Glomerular visceral epithelial cell (primary cell): ENCODE results near the gene OR6B2.
A peak's percentile ranks its signal among the peaks of the same experiment; 100 is the strongest.

Experiments used
- DNase-seq: peaks from one replicate; pipeline ENCODE4 v3.0.0-alpha.2; 2016; ENCODE audit errors: extremely low spot score

OR6B2 gene

DNA sequence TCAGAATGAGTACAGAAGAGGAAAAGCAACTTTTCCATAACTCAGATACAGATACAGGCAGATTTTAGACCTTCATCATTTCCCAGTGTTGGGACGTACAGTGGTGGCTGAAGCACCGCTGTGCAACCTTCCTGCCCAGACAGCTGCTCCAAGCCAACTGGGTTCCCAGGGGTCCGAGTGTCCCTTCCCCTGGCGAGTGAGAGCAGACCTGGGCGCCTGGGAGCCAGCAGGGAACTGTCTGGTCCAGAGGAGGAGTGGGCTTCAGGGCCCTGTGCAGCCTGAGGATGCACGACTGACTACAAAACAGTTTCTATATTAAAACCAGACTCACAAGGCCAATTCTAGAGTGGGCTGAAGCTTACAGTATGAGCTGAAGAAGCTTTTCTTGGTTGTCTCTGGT, 11.1 kb upstream of the OR6B2 start:
- DNase-seq: no peak

DNA sequence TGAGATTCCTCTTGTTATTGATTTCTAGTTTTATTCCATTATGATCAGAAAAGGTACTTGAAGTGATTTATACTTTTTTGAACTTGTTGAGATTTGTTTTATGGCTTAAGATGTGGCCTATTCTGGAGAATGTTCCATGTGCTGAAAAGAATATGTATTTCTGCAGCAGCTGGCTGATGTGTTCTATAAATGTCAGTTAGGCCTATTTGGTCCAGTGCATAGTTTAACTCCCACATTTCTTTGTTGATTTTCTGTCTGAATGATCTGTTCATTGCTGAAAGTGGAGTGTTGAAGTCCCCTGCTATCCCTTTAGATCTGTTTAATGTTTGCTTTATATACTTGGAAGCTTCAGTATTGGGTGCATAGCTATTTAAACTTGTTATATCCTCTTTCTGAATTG, 7.1 kb upstream of the OR6B2 start:
- no peak for DNase-seq

DNA sequence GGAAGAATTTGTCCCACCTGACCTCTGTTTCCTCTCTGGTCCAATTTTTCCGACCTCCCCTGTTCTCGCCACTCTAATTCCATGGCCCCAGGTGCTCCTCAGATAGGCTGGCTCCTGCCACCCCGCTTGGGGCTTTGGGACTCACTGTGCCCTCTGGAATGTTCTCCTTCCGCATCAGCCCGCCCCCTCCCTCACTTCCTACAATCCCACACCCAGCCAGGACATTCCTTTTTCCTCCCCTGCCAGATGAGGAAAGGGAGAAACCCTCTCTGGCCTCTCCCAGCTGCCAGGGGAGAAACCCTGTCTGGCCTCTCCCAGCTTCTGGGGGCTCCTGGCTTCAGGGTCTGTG, 3.1 kb upstream of the OR6B2 start:
- no peak for DNase-seq

DNA sequence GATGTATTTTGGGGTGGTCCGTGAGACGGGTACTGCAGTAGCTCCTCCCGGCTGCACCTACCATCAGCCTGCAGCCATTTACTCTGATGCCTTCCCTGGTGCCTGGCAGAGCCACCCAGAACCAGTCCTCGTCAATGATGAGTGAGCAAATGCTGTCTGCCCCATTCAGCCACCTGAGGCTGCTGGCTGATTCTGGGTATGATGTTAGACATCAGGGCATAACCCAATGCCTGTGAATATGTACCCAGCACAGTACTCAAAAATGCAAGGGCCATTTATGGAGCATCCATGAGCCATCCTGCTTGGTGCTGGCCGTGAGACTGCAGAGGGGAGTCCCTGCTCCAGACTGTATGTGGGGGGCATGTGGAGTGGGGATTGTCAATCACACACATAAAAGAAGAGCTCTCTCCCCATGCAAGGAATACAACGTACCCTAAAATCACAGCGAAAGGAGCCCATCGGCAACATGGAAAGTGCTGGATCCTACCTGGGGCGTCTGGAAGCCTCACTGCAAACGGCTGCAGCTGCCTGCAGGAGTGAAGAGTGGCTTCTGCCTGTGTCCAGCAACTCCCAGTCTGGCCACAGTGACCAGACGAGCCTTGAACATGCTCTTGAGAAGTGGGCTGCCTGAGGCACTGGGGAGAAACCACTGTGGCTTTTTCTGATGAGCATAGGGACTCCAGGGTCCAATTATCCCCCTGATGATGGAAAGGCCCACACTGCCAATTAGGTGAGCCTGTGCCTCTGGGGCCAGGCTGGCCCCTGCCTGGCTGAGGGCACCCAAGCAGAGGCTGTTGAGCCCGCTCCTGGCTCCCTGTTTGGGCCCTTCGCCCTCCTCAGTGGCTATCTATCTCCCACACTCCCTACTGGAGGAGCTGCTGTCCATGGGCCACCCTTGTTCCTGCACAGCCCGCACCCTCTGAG, 2.4 kb upstream of the OR6B2 start:
- DNase-seq: no peak

DNA sequence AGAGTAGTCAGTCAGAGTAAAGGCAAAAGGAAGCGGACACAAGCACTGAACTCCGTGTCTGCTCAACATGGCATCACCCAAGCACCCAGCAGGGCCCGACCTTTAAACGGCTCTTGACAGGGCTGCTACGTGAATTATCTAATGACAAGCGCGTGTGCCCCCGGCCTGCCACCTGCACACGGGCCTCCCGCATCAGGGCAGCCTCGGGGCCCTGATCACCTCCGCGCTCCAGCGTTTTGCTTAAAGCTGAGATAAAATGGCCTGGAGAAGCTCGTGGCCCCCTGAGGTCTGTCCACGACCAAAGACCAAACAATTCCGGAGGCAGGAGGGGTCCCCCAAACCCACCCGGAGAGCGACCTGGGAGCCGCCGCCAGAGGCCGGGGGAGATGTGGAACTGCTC, 5.5 kb downstream of the OR6B2 start:
- peak; percentile 14 for DNase-seq

DNA sequence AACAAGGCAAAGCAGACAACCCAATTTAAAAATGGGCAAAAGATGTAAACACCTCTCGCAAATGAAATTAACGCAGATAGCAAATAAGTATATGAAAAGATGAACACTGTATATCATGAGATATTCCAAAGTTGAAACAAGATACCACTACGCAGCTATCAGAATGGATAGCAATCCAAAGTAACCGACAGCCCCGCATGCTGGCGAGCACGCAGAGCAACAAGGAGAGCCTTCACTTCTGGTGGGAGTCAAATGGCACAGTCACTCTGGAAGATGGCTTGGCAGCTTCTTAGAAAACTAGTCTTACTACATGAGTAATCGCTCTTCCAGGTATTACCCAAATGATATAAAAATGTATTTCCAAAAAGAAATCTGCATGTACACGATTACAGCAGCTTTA, 6.4 kb downstream of the OR6B2 start:
- DNase-seq: no peak

DNA sequence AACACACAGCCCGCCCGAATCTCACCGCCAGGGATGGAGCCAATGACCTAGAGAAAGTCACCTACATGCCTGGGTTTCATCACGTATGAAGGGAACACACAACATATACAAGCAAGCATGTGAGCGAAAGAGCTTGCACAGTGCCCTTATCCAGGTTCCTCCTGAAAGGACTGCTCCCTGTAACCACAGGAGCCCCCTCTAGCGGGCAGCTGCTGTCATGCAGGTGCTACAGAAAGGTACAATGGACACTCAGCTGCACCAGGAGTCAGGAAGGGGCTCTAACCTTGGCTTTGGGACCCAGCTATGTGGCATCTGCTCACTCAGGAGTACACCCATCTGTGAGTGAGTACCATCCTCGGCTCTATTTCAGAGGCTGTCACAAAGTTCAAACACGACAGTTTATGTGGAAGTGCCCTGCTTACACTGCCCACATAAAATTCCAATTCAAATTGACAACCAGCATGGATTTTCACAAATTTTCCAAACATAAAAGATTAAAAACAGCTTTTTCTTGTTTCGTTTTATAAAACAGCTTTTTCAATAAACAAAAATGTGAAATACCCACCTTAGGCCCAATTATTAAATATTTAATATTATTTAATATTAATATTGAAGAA, 8.6 kb downstream of the OR6B2 start:
- peak; percentile 70 for DNase-seq

DNA sequence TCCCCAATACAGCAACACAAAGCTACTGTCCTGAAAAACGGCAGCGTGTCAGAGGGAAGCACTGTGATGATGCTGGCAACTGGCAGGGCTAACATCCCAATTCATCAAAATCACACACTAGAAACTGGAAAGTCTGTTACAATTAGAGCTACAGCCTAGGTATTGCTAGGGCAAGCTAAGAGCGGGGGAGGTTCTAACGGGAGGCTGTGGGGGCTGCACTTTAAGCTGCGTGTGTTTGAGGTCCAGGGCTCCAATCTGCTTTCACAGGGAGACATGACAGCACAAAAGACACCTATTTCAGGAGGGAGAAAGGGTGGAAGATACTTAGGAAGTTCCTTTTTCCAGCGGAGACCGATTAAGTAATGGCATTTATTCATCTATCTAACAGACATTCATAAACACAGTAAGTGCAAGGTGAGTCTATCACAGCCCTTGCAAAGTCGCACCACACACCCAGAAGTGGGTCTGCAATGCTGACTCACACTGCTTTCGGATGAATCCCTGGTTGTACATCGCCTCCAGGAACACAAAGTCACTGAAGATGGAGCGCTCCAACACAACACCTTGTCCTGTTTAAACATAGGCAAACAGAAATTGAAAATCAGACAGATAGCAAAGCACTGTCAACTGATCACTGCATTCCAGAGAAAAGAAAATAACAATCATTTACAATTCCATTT, 12.0 kb downstream of the OR6B2 start:
- DNase-seq: no peak

DNA sequence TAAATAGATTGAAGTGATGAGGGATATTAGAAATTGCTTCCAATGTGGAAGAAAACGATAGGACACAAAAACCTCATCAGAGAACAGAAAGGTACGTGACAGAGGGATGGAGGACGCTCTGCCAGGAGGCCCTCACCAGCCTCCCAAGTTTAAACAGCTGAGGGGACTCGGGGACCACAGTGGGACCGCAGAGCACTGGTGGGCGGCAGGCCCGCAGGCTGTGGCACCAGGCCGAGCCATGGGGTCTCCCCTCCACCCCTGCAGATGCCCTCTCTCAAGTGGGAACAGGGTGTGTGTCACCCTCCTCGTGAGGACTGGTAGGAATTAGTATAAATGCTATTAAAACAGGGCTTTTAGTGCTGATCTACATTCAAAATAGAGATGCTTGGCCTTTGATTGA, 15.9 kb downstream of the OR6B2 start:
- no peak for DNase-seq

DNA sequence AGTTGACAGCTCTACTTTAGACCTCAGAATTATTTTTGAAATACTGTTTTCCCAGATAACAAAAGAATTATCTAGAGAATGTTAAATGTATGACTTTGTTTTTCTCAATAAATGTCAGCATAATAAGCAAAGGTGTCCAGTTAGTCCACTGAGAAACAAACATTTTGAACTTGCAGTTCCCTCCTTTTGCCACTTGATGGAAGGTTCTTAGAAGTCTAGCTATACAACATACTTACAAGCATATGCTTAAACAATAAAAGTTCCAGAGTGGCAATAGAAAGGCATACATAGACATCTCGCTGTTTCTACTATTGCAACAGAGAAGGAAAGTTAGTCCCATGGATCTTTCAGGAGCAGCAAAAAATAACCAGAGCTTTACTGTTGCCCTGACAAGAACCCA, 16.9 kb downstream of the OR6B2 start:
- peak; percentile 14 for DNase-seq

DNA sequence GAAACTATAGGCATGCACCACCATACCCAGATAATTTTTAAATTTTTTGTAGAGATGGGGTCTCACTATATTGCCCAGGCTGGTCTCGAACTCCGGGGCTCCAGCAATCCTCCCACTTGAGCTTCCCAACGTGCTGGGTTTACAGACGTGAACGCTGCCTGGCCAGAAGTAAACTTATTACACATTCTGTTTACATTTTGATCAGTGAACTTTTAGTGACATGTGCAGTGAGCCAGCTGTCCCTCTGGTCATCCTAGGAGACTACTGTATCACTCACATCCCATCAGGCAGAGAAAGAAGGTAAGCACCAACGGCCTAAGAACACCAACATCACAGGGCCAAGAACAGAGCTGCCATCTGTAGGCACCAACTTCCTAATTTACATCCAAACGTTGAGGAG, 27.2 kb downstream of the OR6B2 start:
- DNase-seq: no peak

DNA sequence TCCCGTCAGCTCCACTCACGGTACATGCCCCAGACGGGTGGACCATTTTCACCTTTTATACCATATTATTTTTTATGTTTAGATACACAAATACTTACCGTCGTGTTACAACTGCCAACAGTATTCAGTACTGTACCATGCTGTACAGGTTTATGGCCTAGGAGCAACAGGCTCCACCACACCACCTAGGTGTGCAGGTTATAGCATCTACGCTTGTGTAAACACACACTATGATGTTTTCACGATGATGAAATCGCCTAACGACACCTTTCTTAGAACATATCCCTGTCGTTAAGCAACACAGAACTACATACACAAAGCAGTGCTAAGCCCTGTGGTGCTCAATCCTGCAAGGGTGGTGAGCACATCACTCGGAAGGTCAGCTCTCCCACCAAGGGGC, 29.6 kb downstream of the OR6B2 start:
- no peak for DNase-seq

DNA sequence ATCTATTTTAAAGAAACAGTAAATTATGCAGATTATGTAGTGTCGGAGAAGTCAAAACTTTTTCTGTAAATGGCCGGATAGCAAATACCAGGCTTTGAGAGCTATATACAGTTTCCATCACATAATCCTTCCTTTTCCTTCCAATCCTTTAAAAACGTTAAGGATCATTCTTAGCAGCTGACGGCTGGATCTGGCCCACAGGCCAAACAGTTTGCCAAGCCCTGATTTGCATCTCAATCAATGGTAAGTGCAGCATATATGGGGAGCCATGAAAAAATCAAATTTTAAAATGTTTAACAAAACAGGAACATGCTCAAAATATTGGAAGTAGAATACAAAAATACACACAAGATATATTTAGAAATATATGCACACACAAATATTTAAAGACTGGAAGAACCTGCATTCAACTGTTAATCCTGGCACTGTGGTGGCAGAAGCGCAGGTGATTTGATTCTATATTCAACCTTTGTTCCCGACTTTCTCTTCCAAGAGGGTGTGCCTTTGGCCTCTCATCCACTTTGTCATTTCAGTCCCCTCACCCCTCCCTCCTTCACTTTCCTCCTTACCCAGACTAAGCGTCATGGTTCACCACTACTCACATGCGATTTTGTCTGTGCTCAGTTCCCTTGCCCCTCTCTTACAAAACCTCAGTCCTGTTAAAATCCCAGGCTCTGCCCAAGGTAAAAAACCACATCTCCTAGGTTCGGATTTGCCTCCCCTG, 32.4 kb downstream of the OR6B2 start:
- no peak for DNase-seq

DNA sequence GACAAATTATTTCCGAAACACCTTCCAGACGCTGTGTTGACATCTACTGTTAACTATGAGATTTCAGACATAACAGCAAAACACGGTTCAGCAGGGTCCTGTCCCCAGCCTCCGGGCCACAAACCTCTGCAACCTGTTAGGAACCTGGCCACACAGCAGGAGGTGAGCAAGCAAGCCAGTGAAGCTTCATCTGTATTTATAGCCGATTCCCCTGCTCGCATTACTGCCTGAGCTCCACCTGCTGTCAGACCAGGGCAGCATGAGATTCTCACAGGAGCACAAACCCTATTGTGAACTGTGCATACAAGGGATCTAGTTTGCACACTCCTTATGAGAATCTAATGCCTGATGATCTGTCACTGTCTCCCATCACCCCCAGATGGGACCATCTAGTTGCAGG, 36.1 kb downstream of the OR6B2 start:
- no peak for DNase-seq

DNA sequence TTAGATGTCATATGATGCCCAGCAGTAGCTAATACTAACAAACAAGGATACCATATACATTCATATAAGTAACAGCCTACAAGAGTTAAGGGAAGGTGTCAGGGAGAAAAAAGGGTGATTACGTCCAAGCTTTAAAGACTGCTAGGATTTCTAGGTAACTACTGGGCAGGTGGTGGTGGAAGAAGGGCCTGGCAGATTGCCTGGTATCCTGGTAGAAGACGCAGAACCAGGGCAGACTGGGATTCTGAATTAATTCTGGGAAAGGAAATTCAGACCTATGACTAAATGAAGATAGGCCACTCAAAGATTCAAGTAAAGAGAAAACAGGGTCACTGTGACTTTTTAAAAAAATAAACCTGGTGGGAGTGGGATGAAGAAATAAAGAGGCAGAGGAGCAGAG, 36.9 kb downstream of the OR6B2 start:
- no peak for DNase-seq

DNA sequence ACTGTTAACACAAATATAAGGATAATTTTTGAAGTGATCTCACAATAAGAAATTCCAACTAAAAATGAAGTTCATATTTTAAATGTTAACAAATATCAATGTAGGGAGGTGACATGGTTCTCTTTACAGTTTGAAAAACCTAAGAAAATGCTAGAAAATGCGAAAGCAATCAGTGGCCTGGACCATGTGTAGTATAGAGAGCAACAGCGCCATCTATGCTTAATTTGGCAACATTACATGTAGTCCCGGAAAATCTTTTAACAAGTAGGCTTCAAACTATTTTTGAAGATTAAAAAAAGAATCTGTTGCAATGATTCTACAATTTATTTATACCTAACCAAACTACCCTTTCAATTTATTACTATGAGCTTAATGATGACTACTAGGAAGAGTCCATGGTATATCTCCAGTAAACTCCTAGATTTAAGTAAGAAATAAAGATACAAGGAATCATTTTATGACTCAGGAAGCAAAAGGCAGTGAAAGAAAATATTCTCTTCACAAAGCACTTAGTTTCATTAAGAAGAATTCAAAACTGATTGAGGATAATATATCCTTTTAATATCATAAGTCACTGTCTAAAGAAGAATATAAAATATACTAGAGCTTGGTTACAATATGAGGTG, 38.4 kb downstream of the OR6B2 start:
- DNase-seq: peak; percentile 55

DNA sequence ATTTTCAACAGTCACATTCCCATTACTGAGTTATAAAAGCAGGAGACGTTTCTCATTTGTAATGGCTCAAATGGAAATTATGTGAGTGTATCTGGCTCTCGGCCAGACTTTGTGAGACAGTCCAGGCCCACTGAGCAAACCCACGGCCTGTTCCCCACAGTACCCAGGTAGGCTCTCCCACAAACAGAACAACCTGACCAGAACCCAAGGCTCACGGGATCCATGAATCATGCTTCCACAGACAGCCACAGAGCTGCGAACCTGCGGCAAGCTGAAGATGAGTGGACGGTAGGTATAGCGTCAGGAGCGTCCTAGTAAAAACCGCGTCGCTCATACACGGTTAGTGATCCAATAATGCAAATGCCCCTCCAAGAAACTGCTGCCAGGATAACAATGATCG, 39.3 kb downstream of the OR6B2 start:
- DNase-seq: no peak

DNA sequence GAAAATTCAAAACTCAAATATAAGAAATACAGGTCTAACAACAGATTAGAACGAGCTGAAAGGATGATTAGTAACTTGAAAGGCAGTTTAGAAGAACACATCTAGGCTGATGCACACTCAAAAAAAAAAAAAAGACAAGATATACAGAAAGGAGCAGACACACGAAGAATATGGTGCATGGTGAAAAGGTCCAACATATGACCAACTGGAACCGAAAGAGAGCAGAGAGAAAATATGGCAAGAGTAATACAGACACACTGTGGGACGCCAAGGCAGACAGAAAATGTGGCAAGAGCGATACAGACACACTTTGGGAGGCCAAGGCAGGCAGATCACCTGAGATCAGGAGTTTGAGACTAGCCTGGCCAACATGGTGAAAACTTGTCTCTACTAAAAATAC, 44.9 kb downstream of the OR6B2 start:
- DNase-seq: no peak

DNA sequence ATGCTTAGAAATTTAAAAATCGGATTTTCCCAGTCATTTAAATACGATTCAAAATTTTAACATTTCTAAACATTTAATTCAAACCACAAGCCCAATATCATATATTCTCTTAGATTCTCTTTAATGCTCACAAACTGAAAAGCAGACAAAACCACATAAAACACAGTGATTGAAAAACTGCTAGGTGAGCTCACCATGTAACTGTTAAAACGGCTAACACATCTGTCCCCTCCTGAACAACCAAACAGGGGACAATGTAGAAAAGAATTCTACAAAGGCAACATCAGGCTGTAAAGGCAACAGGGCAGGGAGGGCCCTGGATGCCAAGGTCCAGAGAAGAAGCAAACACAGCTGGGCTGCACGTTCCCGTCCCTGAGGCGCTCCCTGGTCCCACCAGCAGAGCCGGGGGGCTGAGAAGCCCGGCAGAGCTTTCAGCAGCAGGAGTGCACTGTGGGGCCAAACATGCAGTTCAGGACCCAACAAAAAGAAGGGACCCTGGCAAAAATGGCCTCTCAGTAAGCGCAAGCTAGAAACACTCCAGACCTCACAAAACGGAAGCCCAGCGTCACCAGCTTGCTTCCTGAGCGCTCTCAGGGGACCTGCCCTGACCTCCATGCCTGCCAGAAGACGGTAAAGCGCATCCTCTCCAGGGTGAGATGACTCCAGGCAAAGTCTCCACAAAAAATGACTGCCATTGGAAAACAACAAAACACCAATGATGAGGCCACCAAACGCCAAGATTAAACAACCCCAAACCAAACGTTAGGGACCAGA, 45.6 kb downstream of the OR6B2 start:
- no peak for DNase-seq

DNA sequence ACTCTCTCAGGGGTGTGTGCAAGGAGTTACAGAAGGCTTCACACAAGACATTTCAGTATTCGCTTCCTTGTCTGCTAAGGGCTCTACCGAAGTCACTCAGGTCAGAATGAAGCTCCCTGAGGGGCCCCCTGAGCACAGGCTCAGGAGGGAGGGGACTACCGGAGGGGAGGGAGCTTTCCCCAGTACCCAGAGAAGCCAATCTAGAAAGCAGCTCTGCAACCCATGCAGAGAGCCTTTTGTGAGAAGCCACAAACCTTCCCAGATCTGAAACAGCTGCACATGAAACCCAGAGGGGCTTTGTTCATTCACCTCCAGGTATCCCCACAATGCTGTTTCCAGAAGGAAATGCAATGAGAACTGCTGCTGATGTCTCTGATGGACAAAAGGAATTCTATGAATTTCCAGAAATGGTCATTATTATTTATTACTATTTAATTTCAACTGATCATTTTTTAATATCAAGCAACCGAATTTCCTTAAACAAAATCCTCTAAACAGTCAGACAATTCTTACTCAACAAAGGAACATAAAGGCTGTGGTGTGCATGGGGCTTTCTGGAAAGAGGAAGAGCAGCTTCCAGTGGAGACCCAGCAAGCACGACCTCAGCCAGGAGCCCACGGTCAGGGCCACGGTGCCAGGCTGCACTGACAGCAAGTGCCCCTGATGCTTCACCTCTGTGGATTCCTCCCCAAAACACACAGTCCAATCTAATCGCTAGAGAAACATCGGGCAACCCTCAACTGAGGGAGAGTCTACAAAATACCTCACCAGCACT, 47.0 kb downstream of the OR6B2 start:
- DNase-seq: no peak
